CD4-positive, CD25-positive, alpha-beta regulatory T cell (primary cell): ENCODE measurements around the gene LRMDA. TPM values are rescaled to one million over a fixed set of nuclear protein-coding genes. Genes with fewer than 3 reads are reported as not detected.

ENCODE experiments used
- ATAC-seq, 2 donors: fragments of 150-1000 bp; cut with Tn5 transposase; one replicate each; pipeline ENCODE4 v1.10.0; 2021; ENCODE audit warnings: low read depth in 2 of 2, moderate number of reproducible peaks in 2 of 2, moderate library complexity in 1 of 2
- DNase-seq, 3 donors: peaks; one replicate each; pipeline versions ENCODE4 v3.0.0 to v3.0.0-alpha.2; 2012 to 2022; ENCODE audit warnings: mixed read lengths in 1 of 3
- H3K27ac ChIP-seq: one replicate; pipeline ENCODE4 v1.7.0; 2013; ENCODE audit warnings: mild to moderate bottlenecking, low read length; ENCODE audit not compliant: insufficient read depth, poor library complexity, severe bottlenecking
- H3K27me3 ChIP-seq: one replicate; pipeline ENCODE4 v1.7.0; 2013; ENCODE audit warnings: low read length; ENCODE audit not compliant: control insufficient read depth, insufficient read depth
- H3K36me3 ChIP-seq: one replicate; pipeline ENCODE4 v1.7.0; 2013; ENCODE audit warnings: mild to moderate bottlenecking, low read length, moderate library complexity; ENCODE audit not compliant: control insufficient read depth, insufficient read depth
- H3K4me1 ChIP-seq: 2 replicates; pipeline ENCODE4 v1.7.0; 2013; ENCODE audit warnings: mild to moderate bottlenecking, low read length; ENCODE audit not compliant: insufficient read depth, control insufficient read depth, poor library complexity, severe bottlenecking
- H3K4me3 ChIP-seq: one replicate; pipeline ENCODE4 v1.7.0; 2013; ENCODE audit warnings: low read depth, mild to moderate bottlenecking, low read length, moderate library complexity
- H3K9me3 ChIP-seq, 2 experiments: 1 replicate in 1 of 2; 2 replicates in 1 of 2; pipeline ENCODE4 v1.7.0; 2013; ENCODE audit warnings: low read length in 2 of 2, mild to moderate bottlenecking in 1 of 2, moderate library complexity in 1 of 2; ENCODE audit not compliant: control insufficient read depth in 2 of 2
- H3K27ac Mint-ChIP-seq, 3 donors: one replicate each; pipeline ENCODE4 v1.8.0; 2020 to 2022; ENCODE audit warnings: mild to moderate bottlenecking in 3 of 3, mixed read lengths in 3 of 3, moderate library complexity in 2 of 3
- H3K27me3 Mint-ChIP-seq: one replicate; pipeline ENCODE4 v1.8.0; 2022; ENCODE audit warnings: mild to moderate bottlenecking, mixed read lengths
- H3K36me3 Mint-ChIP-seq: one replicate; pipeline ENCODE4 v1.8.0; 2020; ENCODE audit warnings: mixed read lengths
- H3K4me1 Mint-ChIP-seq, 4 donors: one replicate each; pipeline ENCODE4 v1.8.0; 2020 to 2022; ENCODE audit warnings: mixed read lengths in 4 of 4, mild to moderate bottlenecking in 1 of 4
- H3K4me3 Mint-ChIP-seq, 4 donors: one replicate each; pipeline ENCODE4 v1.8.0; 2020 to 2022; ENCODE audit warnings: mild to moderate bottlenecking in 4 of 4, mixed read lengths in 4 of 4, moderate library complexity in 3 of 4
- H3K9me3 Mint-ChIP-seq, 7 donors: one replicate each; pipeline ENCODE4 v1.8.0; 2020 to 2022; ENCODE audit warnings: mixed read lengths in 7 of 7, mild to moderate bottlenecking in 3 of 7, moderate library complexity in 2 of 7
- polyA plus RNA-seq, 4 donors: library from polyadenylated mRNA; unstranded; fragments of 300-500 nt; fragmentation: Illumina TruSeq; gene quantifications; one replicate each; pipeline ENCODE4 v1.2.3, GENCODE V29; 2021
- total RNA-seq: library from RNA; stranded (reverse); gene quantifications from one replicate; pipeline ENCODE4 v1.2.3, GENCODE V29; 2022

Gene LRMDA
- total and polyA plus RNA-seq, 5 donors from 2014 or later, result 0.10 TPM; not detected in 4

- DNase-seq (no peak), ATAC-seq (no peak)
- Histone ChIP-seq H3K36me3 (no peaks in the 10 kb centered on the region), H3K9me3 (peaks cover 13 to 18% of the 10 kb centered on the region in 2 experiments), H3K27me3 (no peaks in the 10 kb centered on the region), H3K4me1 (no peaks in the 10 kb centered on the region), H3K27ac (no peak overlapping the region), H3K4me3 (no peak overlapping the region)
- peaks cover 5% of the 10 kb centered on the region for H3K27me3 Mint-ChIP-seq
- H3K4me1 Mint-ChIP-seq, result no peaks in the 10 kb centered on the region
- H3K27ac Mint-ChIP-seq, result no peak overlapping the region
- H3K4me3 Mint-ChIP-seq, result no peak overlapping the region
- peaks cover 4% of the 10 kb centered on the region for H3K36me3 Mint-ChIP-seq
- H3K9me3 Mint-ChIP-seq, result peaks cover 0 to 21% (median 6%) of the 10 kb centered on the region in 7 donors
These were observed 16.7 kb downstream of the LRMDA start for GRCh38 chr10:75448166-75448565.

- H3K4me3 Mint-ChIP-seq, result no peak overlapping the region
- no peaks in the 10 kb centered on the region for H3K36me3 Mint-ChIP-seq
- peaks cover 0 to 12% (median 3%) of the 10 kb centered on the region in 7 donors for H3K9me3 Mint-ChIP-seq
- H3K27me3 Mint-ChIP-seq, result peaks cover 5% of the 10 kb centered on the region
- ATAC-seq (no peak), DNase-seq (no peak)
- Histone ChIP-seq H3K27ac (no peak overlapping the region), H3K27me3 (no peaks in the 10 kb centered on the region), H3K4me3 (no peak overlapping the region), H3K36me3 (no peaks in the 10 kb centered on the region), H3K4me1 (no peaks in the 10 kb centered on the region), H3K9me3 (peaks cover 3 to 6% of the 10 kb centered on the region in 2 experiments)
- H3K4me1 Mint-ChIP-seq, result no peaks in the 10 kb centered on the region
- no peak overlapping the region for H3K27ac Mint-ChIP-seq
These were observed 18.1 kb downstream of the LRMDA start for GRCh38 chr10:75449382-75450074.

- H3K4me3 ChIP-seq, result no peak overlapping the region
- H3K9me3 Mint-ChIP-seq, result peaks cover 0 to 12% (median 3%) of the 10 kb centered on the region in 7 donors
- no peaks in the 10 kb centered on the region for H3K36me3 Mint-ChIP-seq
- no peaks in the 10 kb centered on the region for H3K4me1 Mint-ChIP-seq
- no peak overlapping the region for H3K27ac ChIP-seq
- no peak overlapping the region for H3K4me3 Mint-ChIP-seq
- H3K9me3 ChIP-seq, result peaks cover 3 to 6% of the 10 kb centered on the region in 2 experiments
- H3K4me1 ChIP-seq, result no peaks in the 10 kb centered on the region
- no peaks in the 10 kb centered on the region for H3K36me3 ChIP-seq
- DNase-seq (no peak), ATAC-seq (no peak)
- H3K27ac Mint-ChIP-seq, result no peak overlapping the region
- H3K27me3 Mint-ChIP-seq, result peaks cover 5% of the 10 kb centered on the region
- no peaks in the 10 kb centered on the region for H3K27me3 ChIP-seq
These were observed 18.6 kb downstream of the LRMDA start for GRCh38 chr10:75450075-75450445.

GRCh38 chr10:75450644-75451640 lies 19.5 kb downstream of the LRMDA start:
- Mint-ChIP-seq H3K4me3 (no peak overlapping the region), H3K27me3 (peaks cover 8% of the 10 kb centered on the region), H3K4me1 (no peaks in the 10 kb centered on the region), H3K36me3 (no peaks in the 10 kb centered on the region), H3K27ac (no peak overlapping the region), H3K9me3 (peaks cover 0 to 10% (median 3%) of the 10 kb centered on the region in 7 donors)
- H3K36me3 ChIP-seq, result no peaks in the 10 kb centered on the region
- DNase-seq, result no peak
- no peaks in the 10 kb centered on the region for H3K27me3 ChIP-seq
- H3K9me3 ChIP-seq, result peaks cover 3 to 6% of the 10 kb centered on the region in 2 experiments
- no peak for ATAC-seq
- H3K27ac ChIP-seq, result no peak overlapping the region
- H3K4me3 ChIP-seq, result no peak overlapping the region
- no peaks in the 10 kb centered on the region for H3K4me1 ChIP-seq

GRCh38 chr10:75451831-75452230 lies 20.4 kb downstream of the LRMDA start:
- Mint-ChIP-seq H3K4me3 (no peak overlapping the region), H3K36me3 (no peaks in the 10 kb centered on the region), H3K27me3 (peaks cover 9% of the 10 kb centered on the region), H3K27ac (no peak overlapping the region), H3K4me1 (no peaks in the 10 kb centered on the region), H3K9me3 (peaks cover 0 to 4% (median 0%) of the 10 kb centered on the region in 7 donors)
- H3K27ac ChIP-seq, result no peak overlapping the region
- H3K4me3 ChIP-seq, result no peak overlapping the region
- no peaks in the 10 kb centered on the region for H3K9me3 ChIP-seq
- no peaks in the 10 kb centered on the region for H3K36me3 ChIP-seq
- DNase-seq (no peak), ATAC-seq (no peak)
- H3K27me3 ChIP-seq, result no peaks in the 10 kb centered on the region
- no peaks in the 10 kb centered on the region for H3K4me1 ChIP-seq

GRCh38 chr10:75452997-75453396 lies 21.6 kb downstream of the LRMDA start:
- Histone ChIP-seq H3K36me3 (no peaks in the 10 kb centered on the region), H3K4me1 (no peaks in the 10 kb centered on the region), H3K9me3 (no peaks in the 10 kb centered on the region), H3K4me3 (no peak overlapping the region), H3K27me3 (no peaks in the 10 kb centered on the region), H3K27ac (no peak overlapping the region)
- DNase-seq, result no peak
- Mint-ChIP-seq H3K27ac (no peak overlapping the region), H3K27me3 (peaks cover 12% of the 10 kb centered on the region), H3K36me3 (no peaks in the 10 kb centered on the region), H3K4me1 (no peaks in the 10 kb centered on the region), H3K4me3 (no peak overlapping the region), H3K9me3 (peaks cover 0 to 4% (median 0%) of the 10 kb centered on the region in 7 donors)
- ATAC-seq, result no peak

- Mint-ChIP-seq H3K4me1 (no peaks in the 10 kb centered on the region), H3K27me3 (peaks cover 11% of the 10 kb centered on the region), H3K4me3 (no peak overlapping the region), H3K9me3 (peaks cover 0 to 2% (median 0%) of the 10 kb centered on the region in 7 donors), H3K27ac (no peak overlapping the region), H3K36me3 (no peaks in the 10 kb centered on the region)
- H3K9me3 ChIP-seq, result no peaks in the 10 kb centered on the region
- no peak overlapping the region for H3K27ac ChIP-seq
- no peaks in the 10 kb centered on the region for H3K36me3 ChIP-seq
- ATAC-seq (no peak), DNase-seq (no peak)
- no peak overlapping the region for H3K4me3 ChIP-seq
- no peaks in the 10 kb centered on the region for H3K27me3 ChIP-seq
- H3K4me1 ChIP-seq, result no peaks in the 10 kb centered on the region
These were observed 24.7 kb downstream of the LRMDA start for GRCh38 chr10:75456122-75456521.
